GM18861 (cell line): Measurements from ENCODE around the gene DIP2C.
A peak's percentile ranks its signal among the peaks of the same experiment; 100 is the strongest.
"Not testable (repeated sequence)": the region's sequence is repeated elsewhere in the genome, so short reads cannot be mapped to it uniquely, and the experiment has no call there.

Experiments
- ATAC-seq: cut with Tn5 transposase; IDR thresholded peaks from one replicate; pipeline ENCODE4 v1.9.1; 2021; ENCODE audit not compliant: unreplicated experiment

Gene DIP2C

GRCh38 chr10:266974-267425 lies 422.5 kb downstream of the DIP2C start:
- no peak for ATAC-seq

GRCh38 chr10:265816-266588 lies 423.5 kb downstream of the DIP2C start:
- not testable (repeated sequence) for ATAC-seq

DNA sequence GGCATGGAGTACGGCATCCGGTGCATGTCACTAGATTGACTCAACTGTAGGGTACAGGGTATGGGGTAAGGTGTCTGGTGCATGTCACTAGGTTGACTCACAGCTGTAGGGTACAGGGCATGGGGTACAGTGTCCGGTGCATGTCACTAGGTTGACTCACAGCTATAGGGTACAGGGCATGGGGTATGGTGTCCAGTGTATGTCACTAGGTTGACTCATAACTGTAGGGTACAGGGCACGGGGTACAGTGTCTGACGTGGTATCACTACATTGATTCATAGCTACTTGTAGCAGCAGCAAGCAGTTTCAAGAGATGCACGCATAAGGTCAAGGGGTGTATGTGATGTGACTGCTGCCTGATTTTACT lies 424.4 kb downstream of the DIP2C start:
- ATAC-seq: peak; percentile 40

DNA sequence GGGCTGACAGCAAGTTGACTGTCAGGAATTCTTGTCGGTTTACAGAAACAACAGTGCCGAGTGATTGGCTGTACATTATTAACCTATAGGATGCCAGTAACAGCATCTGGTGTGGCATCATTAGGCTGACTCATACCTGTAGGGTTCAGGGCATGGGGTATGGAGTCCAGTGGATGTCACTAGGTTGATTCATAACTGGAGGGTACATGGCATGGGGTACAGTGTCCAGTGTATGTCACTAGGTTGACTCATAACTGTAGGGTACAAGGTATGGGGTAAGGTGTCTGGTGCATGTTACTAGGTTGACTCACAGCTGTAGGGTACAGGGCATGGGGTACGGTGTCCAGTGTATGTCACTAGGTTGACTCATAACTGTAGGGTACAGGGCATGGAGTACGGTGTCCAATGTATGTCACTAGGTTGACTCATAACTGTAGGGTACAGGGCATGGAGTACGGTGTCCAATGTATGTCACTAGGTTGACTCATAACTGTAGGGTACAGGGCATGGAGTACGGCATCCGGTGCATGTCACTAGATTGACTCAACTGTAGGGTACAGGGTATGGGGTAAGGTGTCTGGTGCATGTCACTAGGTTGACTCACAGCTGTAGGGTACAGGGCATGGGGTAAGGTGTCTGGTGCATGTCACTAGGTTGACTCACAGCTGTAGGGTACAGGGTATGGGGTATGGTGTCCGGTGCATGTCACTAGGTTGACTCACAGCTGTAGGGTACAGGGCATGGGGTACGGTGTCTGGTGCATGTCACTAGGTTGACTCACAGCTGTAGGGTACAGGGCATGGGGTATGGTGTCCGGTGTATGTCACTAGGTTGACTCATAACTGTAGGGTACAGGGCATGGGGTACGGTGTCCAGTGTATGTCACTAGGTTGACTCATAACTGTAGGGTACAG lies 425.1 kb downstream of the DIP2C start:
- ATAC-seq: not testable (repeated sequence)

GRCh38 chr10:260819-261429 lies 428.5 kb downstream of the DIP2C start:
- ATAC-seq: no peak

DNA sequence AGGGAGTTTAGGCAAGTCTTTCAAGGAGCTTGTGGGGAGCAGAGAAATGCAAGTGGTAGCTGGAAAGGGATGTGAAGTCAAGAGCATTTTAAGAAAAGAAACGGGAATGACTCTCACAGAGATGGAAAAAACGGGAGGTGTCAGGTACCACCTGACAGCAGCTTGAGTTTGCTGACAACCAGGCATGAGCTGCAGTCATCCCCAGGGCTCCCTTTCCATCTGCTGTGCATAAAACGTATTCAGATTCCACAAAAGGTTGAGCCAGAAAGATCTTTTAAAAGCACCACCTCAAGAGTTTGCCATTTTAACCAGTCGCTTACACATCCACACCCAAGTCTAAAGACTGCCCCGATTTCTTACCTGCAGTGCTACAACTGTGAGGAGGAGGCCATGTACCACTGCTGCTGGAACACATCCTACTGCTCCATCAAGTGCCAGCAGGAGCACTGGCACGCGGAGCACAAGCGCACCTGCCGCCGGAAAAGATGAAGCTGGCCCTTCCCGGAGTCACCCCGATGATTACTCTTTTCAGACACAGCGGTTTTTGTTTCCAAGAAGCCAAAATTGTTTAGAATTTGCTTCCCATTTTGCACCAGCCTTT lies 437.4 kb downstream of the DIP2C start:
- ATAC-seq: no peak

GRCh38 chr10:248307-248706 lies 441.2 kb downstream of the DIP2C start:
- ATAC-seq: no peak

DNA sequence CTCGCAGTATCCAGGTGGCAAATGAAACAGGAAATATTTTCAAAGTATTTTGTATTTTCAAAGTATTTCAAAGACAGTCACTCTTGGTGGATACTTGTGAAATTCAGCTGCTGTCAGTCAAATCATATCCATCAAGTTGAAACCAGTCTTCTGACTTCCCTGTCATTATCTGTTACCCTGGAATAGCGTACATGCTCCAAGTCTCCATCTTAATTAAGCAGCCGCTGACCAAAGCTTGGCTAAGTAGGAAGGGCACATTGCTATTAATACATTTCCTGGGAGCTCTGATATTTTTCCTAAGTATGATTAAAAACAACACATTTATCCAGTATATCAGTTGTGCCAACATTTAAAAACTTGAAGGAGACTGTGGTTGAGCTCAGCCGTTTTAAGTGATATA lies 442.0 kb downstream of the DIP2C start:
- no peak for ATAC-seq

GRCh38 chr10:246431-246830 lies 443.0 kb downstream of the DIP2C start:
- ATAC-seq: no peak

DNA sequence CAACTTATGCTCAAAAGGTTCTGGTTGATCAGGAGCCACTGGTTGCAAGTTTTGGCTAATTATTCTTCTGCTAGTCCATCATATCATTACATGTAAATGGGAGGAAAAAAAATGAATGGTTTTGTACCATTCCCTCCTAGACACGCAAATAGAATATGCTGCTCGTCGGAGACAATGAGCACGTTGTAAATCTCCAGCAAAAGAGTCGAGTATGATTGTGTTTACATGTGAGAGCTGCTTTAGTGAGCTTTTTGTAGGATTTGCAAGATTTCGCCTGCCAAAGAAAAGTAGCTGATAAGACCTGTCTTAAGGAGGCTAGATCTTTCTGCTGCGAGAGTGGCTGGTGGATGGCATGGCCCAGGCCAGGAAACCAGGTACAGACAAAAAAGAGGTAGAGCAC lies 445.2 kb downstream of the DIP2C start:
- ATAC-seq: no peak

- ATAC-seq: no peak
Measured at GRCh38 chr10:241966-242643, 447.4 kb downstream of the DIP2C start.

- no peak for ATAC-seq
Measured at GRCh38 chr10:241451-241850, 448.0 kb downstream of the DIP2C start.

DNA sequence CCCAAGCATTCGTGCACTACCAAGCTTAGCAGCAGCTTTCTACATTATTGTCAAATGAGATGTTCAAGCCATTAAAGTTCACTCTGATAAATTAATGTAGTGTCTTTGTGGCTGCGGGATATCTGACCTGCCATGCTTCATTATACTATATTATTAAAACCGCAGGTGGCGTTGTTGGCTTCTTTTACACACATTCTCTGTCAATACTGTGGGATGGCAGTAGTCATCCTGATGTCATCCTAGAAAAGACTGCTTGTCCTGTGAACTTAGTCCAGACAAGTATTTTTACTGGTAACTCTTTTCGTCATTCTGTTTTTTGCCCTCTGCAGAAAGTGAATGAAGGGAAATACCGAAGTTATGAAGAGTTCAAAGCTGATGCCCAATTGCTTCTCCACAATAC lies 450.4 kb downstream of the DIP2C start:
- no peak for ATAC-seq

DNA sequence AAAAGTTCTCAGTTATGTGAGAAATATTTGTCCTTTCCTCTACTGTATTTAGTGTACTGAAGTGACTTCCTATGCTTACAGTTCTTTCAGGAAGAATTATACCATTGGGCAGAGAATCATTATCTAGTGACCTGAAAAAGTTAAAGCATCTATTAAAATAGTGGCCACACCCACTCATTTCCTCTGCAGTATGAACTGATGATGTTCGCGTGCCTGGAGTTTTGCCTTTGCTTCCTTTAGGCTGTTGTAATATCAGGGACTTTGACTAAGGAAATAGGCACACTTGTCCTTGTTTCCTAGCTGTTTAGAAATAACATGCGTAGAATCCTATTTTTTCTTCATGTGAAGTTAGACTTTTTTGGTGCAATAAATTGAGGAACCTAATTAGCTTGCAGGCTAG lies 453.6 kb downstream of the DIP2C start:
- no peak for ATAC-seq

DNA sequence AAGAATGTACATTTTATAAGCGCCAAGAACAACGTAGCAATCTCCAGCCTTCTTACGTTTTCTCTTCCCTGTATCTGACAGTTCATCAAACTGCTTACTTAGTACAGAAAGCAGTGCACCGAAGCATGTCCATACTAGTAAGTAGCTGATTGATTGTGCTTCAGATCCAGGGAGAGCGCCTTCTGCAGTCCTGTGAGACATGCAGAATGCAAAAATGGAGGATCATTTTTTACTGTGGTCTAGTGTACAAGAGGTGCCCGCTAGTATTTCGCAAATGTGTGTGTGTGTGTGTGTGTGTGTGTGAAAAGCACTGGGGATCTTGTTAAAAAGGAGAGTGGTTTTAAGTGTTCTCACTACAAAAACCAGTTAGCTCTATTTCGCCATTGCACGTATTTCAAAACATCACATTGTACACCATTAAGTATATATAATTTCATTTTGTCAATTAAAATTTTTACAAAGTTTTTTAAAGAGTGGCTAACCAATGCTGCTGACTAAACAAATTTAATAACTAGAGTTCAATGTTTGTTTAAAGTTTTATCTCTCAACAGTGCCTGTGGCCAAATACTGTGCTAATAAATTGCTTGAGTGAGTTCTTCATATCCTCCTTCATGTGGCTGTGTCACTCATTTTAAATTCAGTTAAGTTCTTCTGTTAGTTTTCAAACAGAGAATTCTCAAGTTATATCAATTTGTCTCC lies 454.6 kb downstream of the DIP2C start:
- no peak for ATAC-seq

DNA sequence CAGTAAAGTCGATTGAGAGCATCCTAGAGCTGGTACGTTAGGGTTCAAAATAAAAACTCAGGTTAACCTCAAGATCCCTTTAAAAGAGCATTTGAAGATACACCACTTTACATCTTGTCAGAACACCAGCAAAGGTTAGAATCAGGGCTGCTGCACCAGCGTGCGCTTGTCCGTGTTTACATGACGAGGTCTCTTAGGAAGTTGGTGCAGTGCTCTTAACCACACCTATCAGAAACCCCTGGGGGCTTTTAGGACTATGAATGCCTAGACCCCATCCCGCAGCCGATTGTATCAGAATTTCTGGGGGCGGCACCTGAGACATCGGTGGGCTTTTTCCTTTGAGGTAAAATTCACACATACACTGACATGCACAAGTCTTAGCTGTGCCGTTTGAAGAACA lies 456.6 kb downstream of the DIP2C start:
- ATAC-seq: no peak

DNA sequence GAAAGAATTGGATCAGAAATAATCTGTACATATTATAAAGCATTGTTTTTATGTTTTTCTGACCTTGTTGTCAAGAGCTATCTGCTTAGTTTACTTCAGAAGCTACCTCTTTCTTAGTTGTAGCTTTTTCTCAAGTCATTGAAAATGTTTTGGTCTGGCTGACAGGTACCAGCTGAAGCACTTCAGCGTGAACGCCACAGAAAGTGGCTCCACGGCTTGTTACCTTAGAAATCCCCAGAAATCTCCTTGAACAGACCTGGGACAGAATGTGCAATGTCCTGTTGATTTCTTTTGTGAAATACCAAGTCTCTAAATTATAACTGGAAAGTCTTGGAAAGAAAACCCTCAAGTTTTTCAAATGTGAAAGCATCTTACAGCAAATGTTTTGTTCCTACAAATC lies 457.4 kb downstream of the DIP2C start:
- ATAC-seq: no peak

DNA sequence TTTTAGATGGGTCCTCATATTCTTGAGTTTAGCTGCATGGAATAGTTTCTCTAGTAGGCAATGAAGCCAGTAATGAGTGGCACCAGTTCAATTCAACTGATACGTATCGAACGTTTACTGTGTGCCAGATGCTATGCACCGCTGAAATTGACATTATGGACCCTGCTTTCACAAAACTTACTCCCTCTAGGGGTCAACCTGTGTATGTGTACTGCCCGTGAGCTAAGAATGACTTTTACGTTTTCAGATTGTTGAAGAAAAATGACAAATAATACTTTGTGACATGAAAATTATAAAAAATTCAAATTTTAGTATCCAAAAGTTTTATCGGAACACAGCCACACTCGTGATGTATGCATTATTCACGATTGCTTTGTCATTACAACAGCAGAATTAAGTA lies 458.7 kb downstream of the DIP2C start:
- ATAC-seq: no peak

- ATAC-seq: no peak
Measured at GRCh38 chr10:228366-228765, 461.1 kb downstream of the DIP2C start.

DNA sequence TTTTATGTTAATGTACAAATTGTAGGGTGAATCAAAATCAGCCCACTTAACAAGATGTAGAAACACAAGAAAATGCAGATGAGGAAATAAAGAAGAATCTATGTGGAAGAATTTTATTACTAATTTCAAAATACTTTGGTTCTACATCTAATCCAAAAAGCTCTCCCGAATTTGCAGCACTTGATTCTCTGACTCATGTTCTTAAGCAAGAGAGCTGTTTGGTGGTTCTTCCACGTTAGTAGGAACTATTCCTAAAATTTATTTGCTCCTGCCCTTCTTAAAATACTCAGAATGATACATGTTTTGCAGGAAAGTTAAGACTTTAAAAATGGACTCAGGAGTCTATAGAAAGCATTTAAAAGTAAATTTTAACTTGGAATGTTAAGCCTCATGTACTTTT lies 462.5 kb downstream of the DIP2C start:
- no peak for ATAC-seq
